Activated CD8-positive, alpha-beta T cell treated with anti-CD3 and anti-CD28 coated beads for 36 hours (primary cell): ENCODE results near the gene FSTL4. TPM values are rescaled to one million over a fixed set of nuclear protein-coding genes. Genes with fewer than 3 reads are reported as not detected.

Experiments
- ATAC-seq: fragments of 200-7000 bp; cut with Tn5 transposase; one replicate; pipeline ENCODE4 v1.10.0; 2021; ENCODE audit warnings: mild to moderate bottlenecking, moderate library complexity
- CTCF ChIA-PET: fragments of 350-600 bp; sonication (Branson Sonifier 250); formaldehyde crosslinking; loops from one replicate; lab custom pipeline; 2021; ENCODE audit warnings: antibody characterized with exemption; lab: Charles Lee
- POLR2A ChIA-PET: fragments of 350-600 bp; sonication (Branson Sonifier 250); formaldehyde crosslinking; loops from one replicate; lab custom pipeline; 2021; ENCODE audit warnings: antibody characterized with exemption; lab: Charles Lee
- DNase-seq: peaks from one replicate; pipeline ENCODE4 v3.0.0-alpha.2; 2020
- H3K27ac Mint-ChIP-seq: one replicate; pipeline ENCODE4 v1.8.0; 2021; ENCODE audit warnings: mild to moderate bottlenecking, mixed read lengths
- H3K27me3 Mint-ChIP-seq: one replicate; pipeline ENCODE4 v1.8.0; 2021; ENCODE audit warnings: mixed read lengths
- H3K36me3 Mint-ChIP-seq: one replicate; pipeline ENCODE4 v1.8.0; 2021; ENCODE audit warnings: low read depth, mixed read lengths
- H3K4me1 Mint-ChIP-seq: one replicate; pipeline ENCODE4 v1.8.0; 2021; ENCODE audit warnings: low read depth, mixed read lengths
- H3K4me3 Mint-ChIP-seq: one replicate; pipeline ENCODE4 v1.8.0; 2021; ENCODE audit warnings: mild to moderate bottlenecking, moderate library complexity, mixed read lengths
- H3K9me3 Mint-ChIP-seq: one replicate; pipeline ENCODE4 v1.8.0; 2021; ENCODE audit warnings: mixed read lengths
- CTCF ChIP-seq: fragments of 200-600 bp; IDR thresholded peaks from one replicate; pipeline ENCODE4 v1.8.0; 2022; ENCODE audit warnings: antibody characterized with exemption, mild to moderate bottlenecking
- intact Hi-C: fragments of 100-400 bp; cut with micrococcal nuclease; formaldehyde crosslinking; loops from one replicate; pipeline ENCODE4 v1.10.0; 2022
- total RNA-seq, 2 experiments: library from RNA; stranded (reverse); gene quantifications; one replicate each; pipeline ENCODE4 v1.2.3, GENCODE V29; 2021

The FSTL4 gene
- total RNA-seq, 2 experiments from 2014 or later, result not detected

DNA sequence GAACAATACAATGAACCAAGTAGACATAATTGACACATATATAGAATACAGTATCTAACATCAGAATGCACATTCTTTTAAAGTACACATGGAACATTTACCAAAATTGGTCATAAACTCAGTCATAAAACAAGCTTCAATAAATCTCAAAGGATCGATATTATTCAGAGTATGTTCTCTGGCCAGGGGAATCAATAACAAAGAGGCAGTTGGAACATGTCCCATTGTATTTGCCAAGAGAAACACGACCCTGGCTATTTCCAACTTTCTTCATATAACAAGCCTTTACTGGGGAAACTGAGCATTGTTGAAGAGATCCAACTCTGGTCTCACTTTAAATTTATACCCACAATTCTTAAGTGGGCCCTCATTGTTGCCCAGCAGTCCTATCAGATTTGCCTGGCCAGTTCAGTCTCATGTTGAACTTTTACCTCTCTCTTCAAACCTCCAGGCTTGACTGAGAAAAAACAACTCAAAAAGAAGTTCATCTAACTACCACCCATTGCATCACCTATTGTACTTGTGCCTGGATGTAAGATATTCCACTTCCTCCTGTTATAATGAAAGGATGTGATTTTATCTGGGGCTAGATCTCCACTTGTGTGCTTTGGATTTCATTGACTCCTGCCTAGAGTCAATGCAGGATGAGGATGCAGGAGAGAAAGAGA, 398.1 kb downstream of the FSTL4 start:
- H3K27ac Mint-ChIP-seq, result no peak overlapping the region
- H3K9me3 Mint-ChIP-seq, result no peaks in the 10 kb centered on the region
- H3K27me3 Mint-ChIP-seq, result no peaks in the 10 kb centered on the region
- intact Hi-C loops, result no loop called here
- ChIA-PET POLR2A (no interaction called here), CTCF (no interaction called here)
- no peaks in the 10 kb centered on the region for H3K4me1 Mint-ChIP-seq
- H3K36me3 Mint-ChIP-seq, result no peaks in the 10 kb centered on the region
- no peak for ATAC-seq
- no peak overlapping the region for H3K4me3 Mint-ChIP-seq
- no peak for DNase-seq
- no peak for TF ChIP-seq CTCF

- ChIA-PET POLR2A (no interaction called here), CTCF (interaction anchor here (0.6 to 0.7 kb wide), 2 partner anchors 273 to 1106 kb away, joined by 3 read pairs; no protein-coding TSS in a partner anchor)
- intact Hi-C loops, result no loop called here
- no peaks in the 10 kb centered on the region for H3K4me1 Mint-ChIP-seq
- no peaks in the 10 kb centered on the region for H3K9me3 Mint-ChIP-seq
- H3K36me3 Mint-ChIP-seq, result no peaks in the 10 kb centered on the region
- H3K27me3 Mint-ChIP-seq, result no peaks in the 10 kb centered on the region
- DNase-seq (no peak), ATAC-seq (no peak)
- H3K4me3 Mint-ChIP-seq, result no peak overlapping the region
- H3K27ac Mint-ChIP-seq, result no peak overlapping the region
- TF ChIP-seq CTCF, result no peak
Measured at GRCh38 chr5:133205649-133206048, 406.7 kb downstream of the FSTL4 start.

DNA sequence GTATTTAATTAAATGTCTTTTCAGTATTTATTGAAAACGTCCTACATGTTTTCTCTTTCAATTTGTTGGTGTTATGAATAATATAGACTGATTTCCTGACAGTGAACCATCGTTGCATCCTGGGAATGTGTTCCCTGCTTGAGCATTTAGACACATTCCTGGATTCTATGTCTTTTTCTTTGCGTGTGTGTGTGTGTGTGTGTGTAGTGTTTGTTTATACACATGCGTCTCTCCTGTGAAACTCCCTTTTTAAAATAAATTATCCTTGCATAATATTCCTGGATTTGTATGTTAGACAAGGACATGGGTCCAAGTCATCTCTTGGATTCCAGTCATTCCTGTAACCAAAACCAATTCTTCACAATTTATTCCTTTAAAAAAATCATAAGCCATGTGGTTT, 407.1 kb downstream of the FSTL4 start:
- ATAC-seq, result no peak
- Mint-ChIP-seq H3K4me3 (no peak overlapping the region), H3K36me3 (no peaks in the 10 kb centered on the region), H3K27ac (no peak overlapping the region), H3K27me3 (no peaks in the 10 kb centered on the region), H3K9me3 (no peaks in the 10 kb centered on the region), H3K4me1 (no peaks in the 10 kb centered on the region)
- TF ChIP-seq CTCF, result no peak
- no peak for DNase-seq
- ChIA-PET POLR2A (no interaction called here), CTCF (interaction anchor here (0.7 kb wide), 1 partner anchor 1107 kb away, joined by 3 read pairs; no protein-coding TSS in a partner anchor)
- intact Hi-C loops, result no loop called here

GRCh38 chr5:133203317-133204305, 408.7 kb downstream of the FSTL4 start:
- no peak overlapping the region for H3K27ac Mint-ChIP-seq
- intact Hi-C loops, result no loop called here
- CTCF ChIA-PET, result interaction anchor here (1.5 kb wide), 1 partner anchor 92 kb away, joined by 3 read pairs; no protein-coding TSS in a partner anchor
- H3K4me3 Mint-ChIP-seq, result no peak overlapping the region
- DNase-seq (no peak), ATAC-seq (no peak)
- H3K36me3 Mint-ChIP-seq, result no peaks in the 10 kb centered on the region
- no peak for TF ChIP-seq CTCF
- H3K4me1 Mint-ChIP-seq, result no peaks in the 10 kb centered on the region
- POLR2A ChIA-PET, result interaction anchor here (0.6 kb wide), 1 partner anchor 9 kb away, joined by 3 read pairs; no protein-coding TSS in a partner anchor
- no peaks in the 10 kb centered on the region for H3K9me3 Mint-ChIP-seq
- no peaks in the 10 kb centered on the region for H3K27me3 Mint-ChIP-seq
